ENCODE results near the gene FPR3.

The FPR3 gene

GRCh38 chr19:51807925-51808324 is 13.0 kb downstream of the FPR3 start:
- DNase-seq, result no peak

GRCh38 chr19:51808333-51808986 is 13.5 kb downstream of the FPR3 start:
- no peak for DNase-seq

- no peak for DNase-seq
These were observed 14.8 kb downstream of the FPR3 start for GRCh38 chr19:51809787-51810186.

GRCh38 chr19:51810223-51810622 is 15.3 kb downstream of the FPR3 start:
- DNase-seq, result no peak

GRCh38 chr19:51811344-51811743 is 16.4 kb downstream of the FPR3 start:
- DNase-seq, result no peak

- DNase-seq, result no peak
These were observed 20.1 kb downstream of the FPR3 start for GRCh38 chr19:51815043-51815442.

- no peak for DNase-seq
These were observed 21.8 kb downstream of the FPR3 start for GRCh38 chr19:51816711-51817110.

- no peak for DNase-seq
These were observed 25.1 kb downstream of the FPR3 start for GRCh38 chr19:51820011-51820410.

- no peak for DNase-seq
These were observed 26.0 kb downstream of the FPR3 start for GRCh38 chr19:51820831-51821446.

- no peak for DNase-seq
These were observed 26.5 kb downstream of the FPR3 start for GRCh38 chr19:51821456-51821855.

- DNase-seq, result no peak
These were observed 27.0 kb downstream of the FPR3 start for GRCh38 chr19:51821921-51822320.

GRCh38 chr19:51822325-51822724 is 27.4 kb downstream of the FPR3 start:
- no peak for DNase-seq

GRCh38 chr19:51822946-51823345 is 28.0 kb downstream of the FPR3 start:
- DNase-seq, result no peak

GRCh38 chr19:51824281-51825005 is 29.5 kb downstream of the FPR3 start:
- DNase-seq, result no peak

GRCh38 chr19:51830274-51830673 is 35.3 kb downstream of the FPR3 start:
- DNase-seq, result no peak

- DNase-seq, result no peak
These were observed 42.2 kb downstream of the FPR3 start for GRCh38 chr19:51837145-51837544.

- DNase-seq, result no peak
These were observed 67.1 kb downstream of the FPR3 start for GRCh38 chr19:51861870-51862622.

- no peak for DNase-seq
These were observed 78.1 kb downstream of the FPR3 start for GRCh38 chr19:51873097-51873496.
